GM04503 (cell line): ENCODE data around the gene SLC35F4.

ENCODE experiments used
- DNase-seq: peaks from one replicate; pipeline ENCODE4 v3.0.0-alpha.2; 2012; ENCODE audit warnings: low read depth

The SLC35F4 gene

GRCh38 chr14:57848353-57848752, 17.5 kb downstream of the SLC35F4 start:
- peak; percentile 26 for DNase-seq

- DNase-seq: no peak
These were observed 18.2 kb downstream of the SLC35F4 start for GRCh38 chr14:57847706-57848105.

- peak; percentile 45 for DNase-seq
These were observed 18.8 kb downstream of the SLC35F4 start for GRCh38 chr14:57847096-57847495.

DNA sequence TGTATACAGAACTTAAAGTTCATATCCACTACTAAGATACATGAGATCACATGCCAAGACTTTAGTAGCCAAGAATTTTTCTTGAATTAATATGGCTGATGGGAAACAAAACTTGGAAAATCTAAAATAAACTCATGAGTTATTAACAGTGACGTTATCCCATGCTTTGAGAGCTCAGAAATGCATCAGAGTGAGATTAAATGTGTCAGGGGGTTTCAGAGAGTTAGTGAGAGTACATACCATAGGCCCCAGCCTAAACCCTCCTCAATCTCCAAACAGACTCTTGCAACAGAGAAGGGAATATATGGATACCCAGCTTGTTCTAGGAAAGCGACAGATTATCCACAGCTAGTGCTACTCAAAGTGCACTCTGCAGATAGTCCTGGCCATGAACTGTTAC, 19.3 kb downstream of the SLC35F4 start:
- no peak for DNase-seq

DNA sequence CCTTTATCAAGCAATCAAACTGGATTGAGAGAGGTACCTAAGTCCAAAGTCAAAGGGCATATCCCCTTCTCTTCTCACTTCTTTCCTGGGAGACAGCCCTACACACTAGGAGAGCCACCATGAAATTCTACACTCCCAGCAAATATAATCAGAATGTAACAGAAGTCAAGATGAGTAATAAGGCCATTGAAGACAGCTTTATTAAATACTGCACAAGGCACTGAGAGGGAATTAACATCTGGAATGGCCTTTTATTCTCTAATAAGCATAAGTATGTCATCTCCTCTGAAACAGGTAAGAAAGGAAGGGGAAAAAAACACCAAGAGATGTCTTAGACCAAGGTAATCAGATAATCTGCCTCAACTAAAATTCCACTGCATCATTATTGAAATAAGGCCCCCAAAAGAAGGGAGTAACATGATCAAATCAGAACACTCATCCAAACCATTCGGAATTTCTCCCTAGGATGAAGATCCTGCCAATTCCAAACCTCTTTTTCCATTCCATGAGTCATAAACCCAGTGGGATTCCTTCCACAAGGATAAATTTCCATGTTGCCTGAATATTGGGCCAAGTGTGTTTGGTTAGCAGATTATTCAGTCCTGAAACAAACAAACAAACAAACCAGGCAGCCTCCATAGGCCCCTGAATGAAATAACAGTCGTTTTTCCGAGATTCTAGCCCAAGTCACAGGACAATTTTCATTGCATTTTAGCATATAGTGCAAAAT, 19.9 kb downstream of the SLC35F4 start:
- DNase-seq: no peak

GRCh38 chr14:57845316-57845715, 20.6 kb downstream of the SLC35F4 start:
- no peak for DNase-seq

GRCh38 chr14:57837267-57837666, 28.6 kb downstream of the SLC35F4 start:
- no peak for DNase-seq

- no peak for DNase-seq
These were observed 30.1 kb downstream of the SLC35F4 start for GRCh38 chr14:57835766-57836165.

DNA sequence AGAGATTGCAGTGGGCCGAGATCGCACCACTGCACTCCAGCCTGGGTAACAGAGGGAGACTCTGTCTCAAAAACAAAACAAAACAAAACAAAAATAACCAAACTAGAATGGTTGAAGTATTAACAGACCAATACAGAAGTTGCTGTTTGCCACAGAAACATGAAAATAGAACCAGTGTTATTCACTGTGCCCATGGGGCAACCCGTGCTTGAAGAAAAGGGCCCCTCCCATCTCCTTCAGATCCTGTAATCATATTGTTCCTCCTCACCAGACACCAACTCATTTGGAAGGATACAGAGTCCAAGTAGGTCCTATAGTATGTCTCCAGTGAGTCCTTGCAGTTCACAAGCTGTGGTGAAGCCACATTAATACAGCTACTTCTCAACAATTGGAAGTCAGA, 30.9 kb downstream of the SLC35F4 start:
- DNase-seq: no peak

DNA sequence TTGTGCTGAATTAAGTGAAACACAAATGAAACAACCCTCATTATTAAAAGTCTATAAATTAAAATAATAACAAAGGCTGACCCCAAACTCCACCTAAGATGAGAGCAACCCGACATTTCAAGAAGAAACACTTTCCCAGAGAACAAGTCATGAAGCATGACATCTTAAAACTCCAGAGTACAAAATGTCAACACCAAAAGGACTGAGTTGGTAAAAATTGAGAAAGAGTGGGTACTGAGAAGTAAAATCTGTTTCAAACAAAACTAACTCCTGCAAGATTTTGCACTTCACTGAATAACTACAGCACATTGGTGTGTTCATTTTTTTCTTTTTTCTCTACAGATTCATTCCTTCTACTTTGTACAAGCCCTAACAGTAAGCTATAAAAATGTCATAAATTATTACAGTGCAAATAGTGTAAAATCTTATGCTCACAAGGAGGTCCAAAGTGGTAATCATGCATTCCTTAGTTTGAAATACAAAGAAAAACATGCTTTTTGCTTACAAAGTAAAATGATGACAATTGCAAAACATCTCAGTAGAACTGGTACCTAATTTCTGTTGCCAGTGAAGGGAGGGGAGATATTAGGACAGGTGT, 31.8 kb downstream of the SLC35F4 start:
- no peak for DNase-seq

DNA sequence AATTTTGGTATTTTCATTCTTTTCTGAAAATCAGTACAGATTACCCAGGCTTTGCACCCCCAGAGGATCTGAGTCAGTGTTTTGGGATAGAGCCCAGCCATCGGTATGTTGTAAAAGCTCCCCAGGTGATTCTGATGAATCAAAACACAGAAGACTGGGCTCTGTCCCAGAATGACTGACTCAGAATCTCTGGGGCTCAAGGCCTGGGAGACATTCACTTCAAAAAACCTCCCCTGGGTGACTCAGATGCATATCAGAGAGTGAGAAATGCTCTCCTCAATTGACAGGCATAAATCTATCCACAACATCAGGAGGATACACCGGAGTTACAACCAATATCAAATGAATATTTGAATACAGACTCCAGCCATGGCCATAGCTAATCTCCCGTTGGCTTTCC, 32.6 kb downstream of the SLC35F4 start:
- peak; percentile 90 for DNase-seq

DNA sequence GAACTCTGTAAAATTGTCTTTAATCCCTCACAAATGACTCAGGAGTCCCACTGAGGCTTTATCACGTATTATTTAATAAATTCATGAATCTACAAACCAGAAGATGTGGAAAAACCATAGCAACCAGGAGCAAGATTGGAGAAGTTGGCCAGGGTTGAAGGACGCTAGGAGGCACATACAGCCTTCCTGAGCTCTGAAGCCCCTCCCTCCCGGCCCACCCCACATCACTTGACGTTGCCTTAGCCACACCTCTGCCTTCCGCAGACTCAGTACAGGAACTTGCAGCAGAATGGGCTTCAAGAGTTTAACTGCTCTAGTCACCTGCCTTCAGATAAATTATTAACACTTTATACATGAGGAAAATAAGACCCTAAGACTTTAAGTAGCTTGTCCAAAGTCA, 33.9 kb downstream of the SLC35F4 start:
- DNase-seq: no peak

- DNase-seq: no peak
These were observed 37.2 kb downstream of the SLC35F4 start for GRCh38 chr14:57828713-57829112.

DNA sequence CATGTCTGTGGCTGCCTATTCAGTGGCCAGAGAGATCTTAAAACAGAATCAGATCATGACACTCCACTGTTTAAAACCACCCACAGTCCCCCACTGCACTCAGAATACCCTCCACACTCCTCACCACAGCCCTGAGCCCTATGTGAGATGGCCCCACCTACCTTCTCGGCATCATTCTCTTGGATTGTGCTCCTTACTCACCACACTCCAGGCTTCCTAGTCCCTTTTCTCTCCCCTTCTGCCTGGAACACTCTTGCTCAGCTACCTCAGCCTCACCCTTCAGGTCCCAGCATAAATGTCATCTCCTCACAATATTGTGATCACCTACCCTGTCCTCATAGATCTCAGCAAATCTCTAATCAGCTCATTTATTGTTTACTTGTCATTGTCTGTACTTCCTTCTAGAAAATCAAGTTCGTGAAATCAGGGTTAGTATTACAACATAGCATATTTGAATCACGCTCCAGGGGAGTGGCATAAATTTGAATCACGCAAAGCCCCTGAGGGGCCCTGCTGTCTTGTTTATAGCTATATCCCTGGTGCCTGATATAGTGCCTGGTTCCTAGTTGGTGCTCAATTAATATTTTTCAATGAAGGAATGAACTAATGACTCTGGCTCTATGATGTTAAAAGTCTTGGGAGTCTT, 42.8 kb downstream of the SLC35F4 start:
- no peak for DNase-seq

DNA sequence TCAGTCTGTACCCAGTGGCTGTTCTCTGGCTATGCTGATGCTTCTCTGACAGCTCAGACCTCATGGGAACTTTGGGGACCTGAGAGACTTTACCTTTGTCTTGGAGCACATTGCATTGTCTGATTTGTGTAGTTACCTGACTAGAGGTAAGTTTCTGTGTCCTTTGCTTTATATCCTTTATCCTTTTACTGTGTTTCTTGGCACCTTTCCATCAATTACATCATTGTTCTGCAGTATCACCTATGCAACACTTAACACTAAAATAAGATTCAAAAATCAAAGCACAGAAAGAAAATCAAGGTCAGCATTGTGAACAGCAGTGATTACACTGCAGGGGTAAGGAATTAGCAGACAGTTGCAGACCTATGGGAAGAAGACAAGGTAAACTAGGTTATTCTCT, 43.8 kb downstream of the SLC35F4 start:
- no peak for DNase-seq

GRCh38 chr14:57820581-57820980, 45.3 kb downstream of the SLC35F4 start:
- no peak for DNase-seq

DNA sequence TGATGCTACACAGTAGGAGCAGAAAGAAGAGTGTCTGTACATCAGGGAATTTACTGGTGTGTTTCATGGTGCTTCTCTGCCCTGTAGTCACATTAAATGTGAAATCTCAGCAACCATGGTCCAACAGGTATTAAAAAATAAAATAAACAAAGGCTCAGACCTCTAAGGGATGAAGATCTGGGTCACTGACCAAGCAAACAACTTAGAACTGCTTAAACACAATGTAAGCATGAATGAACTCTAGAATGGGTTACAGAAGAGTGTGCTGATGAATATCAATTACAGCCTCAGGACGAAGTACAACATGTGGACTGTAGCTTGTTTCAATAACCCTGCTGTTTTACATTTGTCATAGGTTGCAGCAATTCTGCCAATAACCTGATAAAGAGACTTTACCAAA, 47.4 kb downstream of the SLC35F4 start:
- DNase-seq: no peak

DNA sequence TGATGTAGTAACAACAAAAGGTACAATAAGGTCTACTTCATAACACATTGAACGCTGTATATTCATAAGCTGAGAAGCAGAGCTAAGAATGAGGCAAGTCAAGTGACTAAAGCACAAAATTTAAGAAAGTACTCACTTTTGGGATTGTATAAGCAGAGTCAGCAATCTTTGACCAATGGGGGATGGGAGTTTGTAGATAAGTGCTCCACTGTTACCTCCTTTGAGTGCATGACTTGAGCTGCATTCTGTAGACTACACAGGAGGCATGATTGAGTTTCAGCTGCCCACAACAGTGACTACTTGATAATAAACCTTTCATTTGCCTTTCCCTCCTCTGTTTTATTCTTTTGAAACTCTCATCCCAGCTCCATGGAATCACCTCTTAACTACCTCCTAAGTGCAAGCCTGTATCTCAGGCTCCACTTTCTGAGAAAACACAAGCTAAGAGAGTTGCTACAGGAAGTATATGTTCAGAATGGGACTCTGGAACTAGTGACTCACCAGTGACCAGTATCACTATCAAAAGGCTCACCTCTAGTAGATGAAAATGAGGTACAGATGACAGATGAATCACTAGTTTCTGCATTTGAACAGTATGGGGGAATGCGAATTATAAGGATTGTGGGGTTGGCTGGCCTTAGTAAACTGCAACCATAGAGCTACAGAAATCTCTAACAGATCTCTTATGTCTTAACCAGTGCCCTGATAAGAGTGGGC, 49.2 kb downstream of the SLC35F4 start:
- no peak for DNase-seq

- no peak for DNase-seq
These were observed 51.2 kb downstream of the SLC35F4 start for GRCh38 chr14:57814726-57815125.

DNA sequence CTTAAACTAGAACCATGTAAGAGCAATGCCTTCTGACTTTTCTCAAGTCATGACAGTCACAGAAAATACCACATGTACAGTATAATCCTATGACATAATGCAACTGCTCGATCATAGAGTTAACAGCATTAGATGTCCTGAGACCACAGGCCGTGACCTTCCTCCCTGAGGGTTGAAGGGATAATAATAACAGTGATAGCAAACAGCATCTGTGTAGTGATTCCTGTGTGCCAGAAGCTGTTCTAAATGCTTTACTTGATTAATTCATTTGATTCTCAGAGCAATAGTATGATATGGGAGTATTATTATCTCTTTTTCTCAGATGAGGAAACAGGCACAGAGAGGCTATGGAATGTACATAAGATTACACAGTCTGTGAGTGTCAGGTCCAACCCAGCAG, 53.2 kb downstream of the SLC35F4 start:
- DNase-seq: no peak

DNA sequence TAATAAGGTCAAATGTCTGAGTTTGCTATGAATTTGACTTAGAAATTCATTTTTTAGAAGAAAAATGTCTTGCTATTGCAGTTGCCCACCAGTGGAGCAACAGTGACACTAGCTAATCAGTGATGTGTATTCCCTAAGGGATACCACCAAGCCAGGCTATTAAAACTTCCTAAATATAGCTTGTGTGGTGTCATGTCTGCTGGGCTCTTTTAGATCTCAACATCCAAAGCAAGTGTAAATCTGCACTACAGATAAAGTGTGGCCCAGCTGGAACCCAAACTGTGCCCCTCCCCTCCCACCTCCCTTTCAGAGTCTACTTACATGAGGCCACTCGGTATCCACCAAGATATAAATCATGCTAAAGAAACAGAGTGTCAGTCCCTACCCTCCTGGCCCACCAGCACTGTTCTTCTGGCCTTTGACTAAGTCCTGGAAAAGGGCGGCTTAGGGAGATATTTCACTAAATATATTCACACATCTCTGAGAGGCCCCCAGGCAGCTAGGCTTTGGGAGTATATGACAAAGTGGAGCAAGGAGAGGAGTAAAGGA, 53.8 kb downstream of the SLC35F4 start:
- DNase-seq: no peak

GRCh38 chr14:57809808-57810207, 56.1 kb downstream of the SLC35F4 start:
- no peak for DNase-seq

GRCh38 chr14:57797160-57797559, 68.7 kb downstream of the SLC35F4 start:
- DNase-seq: no peak
